ENCODE measurements around the gene DGKB.

- no peak for TF ChIP-seq CTCF (IDR thresholded peaks at IDR 0.05)
- TF ChIP-seq EP300 (IDR thresholded peaks at IDR 0.05) = no peak
- TF ChIP-seq TP53 (CRISPR knock-in tag; IDR thresholded peaks at IDR 0.05) = no peak
Observed at GRCh38 chr7:14260011-14260410, 642.5 kb downstream of the DGKB start.

Data from A549 (cell line).